Bronchial epithelial cell (primary cell): ENCODE data around the gene PHKA1. TPM values are rescaled to one million over a fixed set of nuclear protein-coding genes. Genes with fewer than 3 reads are reported as not detected.

Experiments used
- DNase-seq: peaks from one replicate; pipeline ENCODE4 v3.0.0-alpha.2; 2010; ENCODE audit warnings: low read depth
- FAIRE-seq: peaks from 2 replicates; lab custom pipeline; 2011; peaks lifted over from hg19 to GRCh38; lab: Jason Lieb, UNC
- H3K27me3 ChIP-seq: 2 replicates; pipeline ENCODE4 v1.5.1; 2011; ENCODE audit warnings: low read length; ENCODE audit not compliant: control insufficient read depth, insufficient read depth
- H3K36me3 ChIP-seq: 2 replicates; pipeline ENCODE4 v1.5.1; 2011; ENCODE audit warnings: low read length; ENCODE audit not compliant: control insufficient read depth, insufficient read depth
- H3K4me3 ChIP-seq: 2 replicates; pipeline ENCODE4 v1.5.1; 2011; ENCODE audit warnings: mild to moderate bottlenecking, low read depth, low read length, control low read depth
- CTCF ChIP-seq: IDR thresholded peaks from 2 replicates; pipeline ENCODE4 v1.5.1; 2011; ENCODE audit warnings: mild to moderate bottlenecking, moderate library complexity, low read length, control low read depth, inconsistent platforms; ENCODE audit not compliant: insufficient read depth, severe bottlenecking
- total RNA-seq: library from RNA; depleted of rRNA; stranded (reverse); fragments of >200 nt; gene quantifications from 2 replicates; pipeline ENCODE4 v1.2.1, GENCODE V29; 2014

PHKA1 gene
- total RNA-seq, 1 donor from 2014 or later = 13.4 TPM

DNA sequence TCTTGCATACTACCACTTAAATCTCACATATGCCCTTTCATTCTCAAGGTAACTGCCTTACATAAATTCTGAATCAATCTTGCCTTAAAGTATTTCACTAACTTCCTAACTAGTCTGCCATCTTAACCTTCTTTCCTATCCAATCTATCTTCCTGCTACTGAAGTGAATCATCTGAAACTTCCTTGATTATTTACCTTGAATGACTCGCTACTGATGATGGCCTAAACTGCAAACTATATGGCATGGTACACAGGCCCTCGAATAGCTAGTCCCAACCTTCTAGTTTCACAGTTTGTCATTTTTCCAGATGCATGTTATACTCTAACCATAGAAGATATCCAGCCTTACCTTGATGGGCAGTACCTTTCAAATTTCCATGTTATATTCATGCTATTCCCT lies 19.9 kb downstream of the PHKA1 start:
- FAIRE-seq (no peak), DNase-seq (peak; percentile 64)
- Histone ChIP-seq H3K36me3 (no peaks in the 10 kb centered on the region), H3K27me3 (no peaks in the 10 kb centered on the region), H3K4me3 (no peak overlapping the region)
- no peak for TF ChIP-seq CTCF

DNA sequence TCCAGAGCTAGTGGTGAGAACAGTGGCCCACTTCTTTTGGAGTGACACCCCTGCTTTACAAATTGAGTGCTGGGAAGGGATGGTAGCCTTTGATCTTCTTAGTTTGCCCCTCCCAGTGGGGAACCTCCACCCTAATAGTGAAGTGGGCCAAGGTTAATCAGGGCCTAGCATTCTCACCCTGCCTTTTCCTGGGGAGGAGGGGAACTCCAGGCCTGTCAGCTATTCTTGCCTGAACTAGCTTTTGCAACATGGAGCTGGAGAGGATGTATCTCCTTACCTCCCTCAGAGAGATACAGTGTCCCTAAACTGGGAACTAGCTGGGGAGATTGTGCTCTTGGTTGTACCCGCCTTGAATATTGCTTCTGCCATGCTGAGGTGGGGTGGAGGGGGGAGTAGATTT lies 20.6 kb downstream of the PHKA1 start:
- no peak for TF ChIP-seq CTCF
- H3K36me3 ChIP-seq = no peaks in the 10 kb centered on the region
- FAIRE-seq = no peak
- no peaks in the 10 kb centered on the region for H3K27me3 ChIP-seq
- no peak for DNase-seq
- H3K4me3 ChIP-seq = no peak overlapping the region

GRCh38 chrX:72687396-72687795 lies 26.7 kb downstream of the PHKA1 start:
- Histone ChIP-seq H3K27me3 (no peaks in the 10 kb centered on the region), H3K36me3 (no peaks in the 10 kb centered on the region), H3K4me3 (no peak overlapping the region)
- TF ChIP-seq CTCF = no peak
- DNase-seq (no peak), FAIRE-seq (no peak)

DNA sequence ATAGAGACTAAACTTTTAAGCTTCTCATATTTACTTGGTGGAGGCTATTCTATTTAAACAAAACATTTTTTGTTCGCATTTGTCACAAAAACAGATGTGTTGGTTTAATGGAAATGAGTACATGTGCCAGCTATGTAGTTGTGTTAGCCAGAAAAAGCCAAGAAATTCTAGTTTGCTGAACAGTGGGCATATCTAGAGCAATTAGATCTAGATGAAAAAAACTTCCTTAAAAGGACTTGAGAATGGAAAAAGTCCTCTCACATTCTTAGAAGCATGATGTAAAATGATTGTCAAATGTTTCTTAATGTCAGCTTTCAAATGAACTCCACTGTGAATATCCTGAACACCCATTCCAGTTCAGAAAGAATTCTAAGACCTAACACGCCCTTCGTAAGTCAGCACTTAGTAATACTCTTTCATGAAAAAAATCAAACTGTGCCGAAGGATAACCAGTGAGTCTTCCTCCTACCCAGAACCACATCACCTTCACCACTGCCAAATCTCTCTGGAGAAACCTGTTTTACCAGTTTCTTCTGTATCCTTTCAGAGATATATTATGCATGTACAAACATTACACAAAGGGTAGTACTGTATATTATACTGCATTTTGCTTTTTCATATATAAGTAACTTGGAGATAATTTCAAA lies 28.2 kb downstream of the PHKA1 start:
- Histone ChIP-seq H3K4me3 (no peak overlapping the region), H3K36me3 (no peaks in the 10 kb centered on the region), H3K27me3 (no peaks in the 10 kb centered on the region)
- FAIRE-seq (no peak), DNase-seq (peak; percentile 94)
- TF ChIP-seq CTCF = no peak

DNA sequence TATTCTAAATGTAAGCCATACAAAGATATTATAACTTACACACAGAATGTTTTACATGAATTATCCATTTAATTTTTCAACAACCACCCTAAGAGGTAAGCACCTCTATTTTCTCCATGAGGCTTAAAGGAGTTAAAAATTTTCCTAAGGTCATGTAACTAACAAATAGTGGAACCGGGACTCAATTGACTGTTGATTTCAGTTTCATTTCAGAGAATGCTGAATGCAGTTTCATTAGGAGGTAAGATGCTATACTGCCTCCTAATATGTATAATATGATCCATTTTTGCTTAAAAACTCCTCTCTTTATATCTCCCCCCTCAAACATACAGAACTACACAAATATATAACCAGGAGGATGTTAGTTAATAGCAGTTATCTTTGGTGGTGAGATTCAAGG lies 29.1 kb downstream of the PHKA1 start:
- FAIRE-seq (no peak), DNase-seq (no peak)
- H3K4me3 ChIP-seq = no peak overlapping the region
- TF ChIP-seq CTCF = no peak
- no peaks in the 10 kb centered on the region for H3K27me3 ChIP-seq
- H3K36me3 ChIP-seq = no peaks in the 10 kb centered on the region

GRCh38 chrX:72683631-72684030 lies 30.5 kb downstream of the PHKA1 start:
- no peaks in the 10 kb centered on the region for H3K27me3 ChIP-seq
- no peak for DNase-seq
- no peak for FAIRE-seq
- no peak overlapping the region for H3K4me3 ChIP-seq
- no peak for TF ChIP-seq CTCF
- no peaks in the 10 kb centered on the region for H3K36me3 ChIP-seq
